ENCODE results near the gene DLG1. TPM values are rescaled to one million over a fixed set of nuclear protein-coding genes. Genes with fewer than 3 reads are reported as not detected.

DLG1 gene
- total and polyA plus RNA-seq, 9 of the 15 experiments (the other 6 are each of a cell fraction or from before 2014, with no cell fraction given): 9.4 to 63.5 (median 43.6) TPM

DNA sequence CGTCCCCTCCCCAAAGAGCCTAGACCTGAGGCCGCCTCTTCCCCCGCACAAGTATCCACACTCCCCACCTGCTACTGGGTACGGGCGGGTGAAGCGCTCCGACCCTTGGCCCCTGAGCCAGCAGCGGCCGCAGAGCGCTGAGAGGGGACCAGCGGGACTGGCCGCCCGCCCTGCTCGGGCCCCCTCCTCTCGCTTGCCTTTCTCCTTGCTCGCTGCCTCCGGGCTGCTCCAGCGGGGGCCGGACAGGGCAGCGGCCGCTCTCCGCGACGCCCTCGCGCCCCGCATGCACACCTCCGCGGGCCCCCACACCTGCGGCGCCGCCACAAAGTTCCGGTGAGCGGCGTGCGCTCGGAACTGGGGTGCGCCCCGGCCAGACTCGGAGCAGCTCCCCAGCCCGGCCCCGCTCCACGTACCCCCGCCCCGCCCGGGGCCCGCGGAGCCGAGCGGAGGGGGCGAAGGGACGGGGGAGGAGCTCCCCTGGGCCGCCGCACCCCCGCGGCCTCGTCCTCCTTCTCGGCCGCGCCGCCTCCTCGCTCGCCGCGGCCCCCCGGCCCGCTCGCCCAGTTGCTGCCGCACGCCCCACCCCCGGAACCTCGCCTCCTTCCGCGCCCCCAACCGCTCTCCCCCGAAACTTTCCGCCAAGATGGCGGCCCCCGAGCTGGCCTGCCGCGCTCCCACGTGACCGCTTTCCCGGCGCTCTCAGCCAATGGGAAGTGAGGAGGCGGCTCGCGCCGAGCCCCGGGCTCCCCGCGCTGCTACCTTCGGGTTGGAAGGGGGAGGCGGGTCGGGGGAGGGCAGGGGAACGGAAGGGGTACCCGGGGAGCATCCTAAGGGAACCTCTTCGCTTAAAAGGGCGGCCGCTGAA lies 704 bp downstream of the DLG1 start (continued):
- TF ChIP-seq, protein P1, sequence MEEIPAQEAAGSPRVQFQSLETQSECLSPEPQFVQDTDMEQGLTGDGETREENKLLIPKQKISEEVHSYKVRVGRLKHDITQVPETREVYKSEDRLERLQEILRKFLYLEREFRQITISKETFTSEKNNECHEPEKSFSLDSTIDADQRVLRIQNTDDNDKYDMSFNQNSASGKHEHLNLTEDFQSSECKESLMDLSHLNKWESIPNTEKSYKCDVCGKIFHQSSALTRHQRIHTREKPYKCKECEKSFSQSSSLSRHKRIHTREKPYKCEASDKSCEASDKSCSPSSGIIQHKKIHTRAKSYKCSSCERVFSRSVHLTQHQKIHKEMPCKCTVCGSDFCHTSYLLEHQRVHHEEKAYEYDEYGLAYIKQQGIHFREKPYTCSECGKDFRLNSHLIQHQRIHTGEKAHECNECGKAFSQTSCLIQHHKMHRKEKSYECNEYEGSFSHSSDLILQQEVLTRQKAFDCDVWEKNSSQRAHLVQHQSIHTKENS (CRISPR knock-in tag; IDR thresholded peaks at IDR 0.05): no peak
- TF ChIP-seq ZC3H4 (CRISPR knock-in tag; IDR thresholded peaks at IDR 0.05; ENCODE audit: borderline replicate concordance): 0 out of 2 replicates have a peak, but pooled peaks have one; percentile 54
- TF ChIP-seq CXXC5 (CRISPR knock-in tag; IDR thresholded peaks at IDR 0.05): peak; percentile 61
- TF ChIP-seq HMG20A (CRISPR knock-in tag; conservative IDR thresholded peaks at IDR 0.05): no peak
- TF ChIP-seq NFIX (CRISPR knock-in tag; IDR thresholded peaks at IDR 0.05; ENCODE audit: low read depth): no peak
- no peak for TF ChIP-seq HEY1 (CRISPR knock-in tag; IDR thresholded peaks at IDR 0.05; ENCODE audit: borderline replicate concordance)
- TF ChIP-seq, protein P2, sequence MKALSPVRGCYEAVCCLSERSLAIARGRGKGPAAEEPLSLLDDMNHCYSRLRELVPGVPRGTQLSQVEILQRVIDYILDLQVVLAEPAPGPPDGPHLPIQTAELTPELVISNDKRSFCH (CRISPR knock-in tag; IDR thresholded peaks at IDR 0.05): no peak
- TF ChIP-seq, protein P2 (tag; IDR thresholded peaks at IDR 0.05): peak; percentile 43; the same call in 1 of the 2 replicates
- no peak for TF ChIP-seq SMARCB1 (IDR thresholded peaks at IDR 0.05; ENCODE audit: insufficient read length, low read depth)
- no peak for TF ChIP-seq RBM14 (IDR thresholded peaks at IDR 0.05; ENCODE audit: borderline replicate concordance, insufficient read depth, low read depth, low read length)
- TF ChIP-seq POLR2G (IDR thresholded peaks at IDR 0.05; ENCODE audit: low read depth, low read length): peak; percentile 86
- no peak for TF ChIP-seq SAFB (IDR thresholded peaks at IDR 0.05; ENCODE audit: borderline replicate concordance, low read depth, low read length)
- no peak for TF ChIP-seq ARHGAP35 (IDR thresholded peaks at IDR 0.05; ENCODE audit: partially characterized antibody)
- peak; percentile 52 for TF ChIP-seq EGR1 (conservative IDR thresholded peaks at IDR 0.05)
- no peak for TF ChIP-seq MEIS2 (IDR thresholded peaks at IDR 0.05; ENCODE audit: partially characterized antibody)
- TF ChIP-seq, protein P3, sequence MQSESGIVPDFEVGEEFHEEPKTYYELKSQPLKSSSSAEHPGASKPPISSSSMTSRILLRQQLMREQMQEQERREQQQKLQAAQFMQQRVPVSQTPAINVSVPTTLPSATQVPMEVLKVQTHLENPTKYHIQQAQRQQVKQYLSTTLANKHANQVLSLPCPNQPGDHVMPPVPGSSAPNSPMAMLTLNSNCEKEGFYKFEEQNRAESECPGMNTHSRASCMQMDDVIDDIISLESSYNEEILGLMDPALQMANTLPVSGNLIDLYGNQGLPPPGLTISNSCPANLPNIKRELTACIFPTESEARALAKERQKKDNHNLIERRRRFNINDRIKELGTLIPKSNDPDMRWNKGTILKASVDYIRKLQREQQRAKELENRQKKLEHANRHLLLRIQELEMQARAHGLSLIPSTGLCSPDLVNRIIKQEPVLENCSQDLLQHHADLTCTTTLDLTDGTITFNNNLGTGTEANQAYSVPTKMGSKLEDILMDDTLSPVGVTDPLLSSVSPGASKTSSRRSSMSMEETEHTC (IDR thresholded peaks at IDR 0.05): no peak
- TF ChIP-seq, protein P4, sequence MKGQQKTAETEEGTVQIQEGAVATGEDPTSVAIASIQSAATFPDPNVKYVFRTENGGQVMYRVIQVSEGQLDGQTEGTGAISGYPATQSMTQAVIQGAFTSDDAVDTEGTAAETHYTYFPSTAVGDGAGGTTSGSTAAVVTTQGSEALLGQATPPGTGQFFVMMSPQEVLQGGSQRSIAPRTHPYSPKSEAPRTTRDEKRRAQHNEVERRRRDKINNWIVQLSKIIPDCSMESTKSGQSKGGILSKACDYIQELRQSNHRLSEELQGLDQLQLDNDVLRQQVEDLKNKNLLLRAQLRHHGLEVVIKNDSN (CRISPR knock-in tag; IDR thresholded peaks at IDR 0.05): peak; percentile 94
- no peak for TF ChIP-seq XRCC5 (IDR thresholded peaks at IDR 0.05; ENCODE audit: low read depth, low read length)
- TF ChIP-seq GATAD2B (IDR thresholded peaks at IDR 0.05; ENCODE audit: borderline replicate concordance): peak; percentile 55; the same call in 1 of the 2 replicates
- TF ChIP-seq, protein P5, sequence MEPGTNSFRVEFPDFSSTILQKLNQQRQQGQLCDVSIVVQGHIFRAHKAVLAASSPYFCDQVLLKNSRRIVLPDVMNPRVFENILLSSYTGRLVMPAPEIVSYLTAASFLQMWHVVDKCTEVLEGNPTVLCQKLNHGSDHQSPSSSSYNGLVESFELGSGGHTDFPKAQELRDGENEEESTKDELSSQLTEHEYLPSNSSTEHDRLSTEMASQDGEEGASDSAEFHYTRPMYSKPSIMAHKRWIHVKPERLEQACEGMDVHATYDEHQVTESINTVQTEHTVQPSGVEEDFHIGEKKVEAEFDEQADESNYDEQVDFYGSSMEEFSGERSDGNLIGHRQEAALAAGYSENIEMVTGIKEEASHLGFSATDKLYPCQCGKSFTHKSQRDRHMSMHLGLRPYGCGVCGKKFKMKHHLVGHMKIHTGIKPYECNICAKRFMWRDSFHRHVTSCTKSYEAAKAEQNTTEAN (CRISPR knock-in tag; IDR thresholded peaks at IDR 0.05): no peak
- TF ChIP-seq KDM5B (IDR thresholded peaks at IDR 0.05; ENCODE audit: insufficient replicate concordance, low read depth, low read length): no peak
- no peak for TF ChIP-seq ZFP1 (CRISPR knock-in tag; IDR thresholded peaks at IDR 0.05)
- no peak for TF ChIP-seq SP2 (IDR thresholded peaks at IDR 0.05; ENCODE audit: extremely low read depth, low read depth, low read length, poor library complexity, severe bottlenecking)
